Measurements from ENCODE around the gene IBTK. TPM values are rescaled to one million over a fixed set of nuclear protein-coding genes. Genes with fewer than 3 reads are reported as not detected.

The IBTK gene
- total RNA-seq, 2 experiments from 2014 or later = 26.8 to 27.7 TPM

DNA sequence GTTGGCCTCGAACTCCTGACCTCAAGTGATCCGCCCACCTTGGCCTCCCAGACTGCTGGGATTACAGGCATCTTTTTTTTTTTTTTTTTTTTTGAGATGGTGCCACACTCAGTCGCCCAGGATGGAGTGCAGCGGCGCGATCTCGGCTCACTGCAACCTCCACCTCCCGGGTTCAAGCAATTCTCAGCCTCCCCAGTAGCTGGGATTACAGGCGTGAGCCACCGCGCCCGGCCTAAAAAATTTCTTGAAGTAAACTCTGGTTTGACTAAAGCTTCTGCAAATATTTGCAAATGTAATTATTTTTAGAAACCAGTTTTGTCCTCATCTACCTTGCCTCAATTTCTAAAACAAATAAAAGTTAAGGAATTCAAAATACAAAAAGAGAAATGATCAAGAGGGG lies 1.2 kb downstream of the IBTK start:
- peaks cover 41% of the 10 kb centered on the region for H3K4me1 Mint-ChIP-seq (ENCODE audit: low read depth)
- peak; percentile 12 for DNase-seq
- CTCF ChIA-PET = interaction anchor here (1.9 kb wide), 1 partner anchor 10 kb away, joined by 4 read pairs; no protein-coding TSS in a partner anchor
- intact Hi-C loops (cut with micrococcal nuclease) = no loop called here
- H3K9me3 Mint-ChIP-seq = no peaks in the 10 kb centered on the region
- no peak for ATAC-seq
- peak overlapping the region; percentile 92 for H3K27ac Mint-ChIP-seq
- H3K36me3 Mint-ChIP-seq (ENCODE audit: low read depth) = peaks cover 18% of the 10 kb centered on the region
- H3K4me3 Mint-ChIP-seq = peak overlapping the region; percentile 97
- TF ChIP-seq, protein P1, sequence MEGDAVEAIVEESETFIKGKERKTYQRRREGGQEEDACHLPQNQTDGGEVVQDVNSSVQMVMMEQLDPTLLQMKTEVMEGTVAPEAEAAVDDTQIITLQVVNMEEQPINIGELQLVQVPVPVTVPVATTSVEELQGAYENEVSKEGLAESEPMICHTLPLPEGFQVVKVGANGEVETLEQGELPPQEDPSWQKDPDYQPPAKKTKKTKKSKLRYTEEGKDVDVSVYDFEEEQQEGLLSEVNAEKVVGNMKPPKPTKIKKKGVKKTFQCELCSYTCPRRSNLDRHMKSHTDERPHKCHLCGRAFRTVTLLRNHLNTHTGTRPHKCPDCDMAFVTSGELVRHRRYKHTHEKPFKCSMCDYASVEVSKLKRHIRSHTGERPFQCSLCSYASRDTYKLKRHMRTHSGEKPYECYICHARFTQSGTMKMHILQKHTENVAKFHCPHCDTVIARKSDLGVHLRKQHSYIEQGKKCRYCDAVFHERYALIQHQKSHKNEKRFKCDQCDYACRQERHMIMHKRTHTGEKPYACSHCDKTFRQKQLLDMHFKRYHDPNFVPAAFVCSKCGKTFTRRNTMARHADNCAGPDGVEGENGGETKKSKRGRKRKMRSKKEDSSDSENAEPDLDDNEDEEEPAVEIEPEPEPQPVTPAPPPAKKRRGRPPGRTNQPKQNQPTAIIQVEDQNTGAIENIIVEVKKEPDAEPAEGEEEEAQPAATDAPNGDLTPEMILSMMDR (IDR thresholded peaks at IDR 0.05) = no peak
- POLR2A ChIA-PET = interaction anchor here (0.6 to 1.0 kb wide), 2 partner anchors 28 to 845 kb away, joined by 3 read pairs; no protein-coding TSS in a partner anchor
- no peaks in the 10 kb centered on the region for H3K27me3 Mint-ChIP-seq

DNA sequence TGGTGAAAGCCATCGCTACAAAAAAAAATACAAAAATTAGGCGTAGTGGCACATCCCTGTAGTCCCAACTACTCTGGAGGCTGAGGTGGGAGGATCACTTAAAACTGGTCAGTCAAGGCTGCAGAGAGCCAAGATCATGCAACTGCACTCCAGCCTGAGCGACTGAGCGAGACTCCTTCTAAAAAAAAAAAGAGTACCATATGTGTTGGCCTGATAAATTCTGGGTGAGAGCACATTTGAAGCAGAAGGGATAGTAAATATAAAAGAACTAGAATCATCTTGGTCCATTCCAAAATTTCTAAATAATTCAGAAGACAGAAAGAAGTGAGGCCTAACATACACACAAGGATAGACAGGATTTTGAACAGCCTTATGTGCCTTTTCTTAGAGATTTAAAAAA lies 2.2 kb downstream of the IBTK start:
- ATAC-seq (no peak), DNase-seq (no peak)
- intact Hi-C loops (cut with micrococcal nuclease) = no loop called here
- ChIA-PET CTCF (no interaction called here), POLR2A (no interaction called here)
- peaks cover 25% of the 10 kb centered on the region for H3K36me3 Mint-ChIP-seq (ENCODE audit: low read depth)
- no peaks in the 10 kb centered on the region for H3K9me3 Mint-ChIP-seq
- TF ChIP-seq, protein P1 (IDR thresholded peaks at IDR 0.05) = no peak
- no peak overlapping the region for H3K27ac Mint-ChIP-seq
- H3K4me1 Mint-ChIP-seq (ENCODE audit: low read depth) = peaks cover 46% of the 10 kb centered on the region
- peak overlapping the region; percentile 97 for H3K4me3 Mint-ChIP-seq
- no peaks in the 10 kb centered on the region for H3K27me3 Mint-ChIP-seq

DNA sequence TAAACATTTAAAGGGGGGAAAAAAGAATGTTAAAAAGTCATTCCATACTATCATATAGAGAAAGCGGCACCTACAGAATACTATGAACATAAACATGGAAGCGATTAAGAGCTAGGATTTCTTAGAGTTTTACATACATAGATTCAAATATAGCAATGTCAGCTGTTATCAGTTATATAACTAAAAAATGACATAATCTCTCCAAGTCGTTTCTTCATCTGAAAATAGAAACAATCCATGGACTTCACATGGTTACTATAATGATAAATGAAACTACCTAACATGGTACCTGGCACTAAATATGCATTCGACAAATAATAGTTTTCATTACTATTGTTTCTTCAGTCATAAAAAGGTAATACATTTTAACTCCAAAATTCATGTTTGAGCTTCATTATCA lies 3.7 kb downstream of the IBTK start:
- DNase-seq (no peak), ATAC-seq (no peak)
- ChIA-PET CTCF (no interaction called here), POLR2A (no interaction called here)
- peaks cover 32% of the 10 kb centered on the region for H3K36me3 Mint-ChIP-seq (ENCODE audit: low read depth)
- intact Hi-C loops (cut with micrococcal nuclease) = no loop called here
- no peaks in the 10 kb centered on the region for H3K9me3 Mint-ChIP-seq
- no peak overlapping the region for H3K4me3 Mint-ChIP-seq
- H3K27ac Mint-ChIP-seq = no peak overlapping the region
- TF ChIP-seq, protein P1 (IDR thresholded peaks at IDR 0.05) = no peak
- no peaks in the 10 kb centered on the region for H3K27me3 Mint-ChIP-seq
- peaks cover 52% of the 10 kb centered on the region for H3K4me1 Mint-ChIP-seq (ENCODE audit: low read depth)

DNA sequence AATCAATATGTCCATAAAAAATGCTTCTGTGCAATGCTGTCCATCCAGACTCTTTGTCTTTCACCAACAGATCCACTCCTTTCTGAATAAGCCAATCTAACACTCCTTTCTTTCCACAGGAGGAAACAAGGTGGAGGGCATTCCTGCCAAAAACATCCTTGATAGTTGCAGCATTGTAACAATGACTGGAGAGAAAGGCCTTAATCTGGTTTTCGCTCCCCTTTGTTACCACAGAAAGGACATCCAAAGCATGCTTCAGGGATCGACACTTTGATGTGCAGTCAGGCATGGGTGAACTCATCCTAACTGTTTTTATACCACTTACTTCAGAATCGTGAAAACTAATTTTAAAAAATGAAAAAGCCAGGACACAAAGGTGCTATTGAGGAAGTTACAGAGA lies 7.4 kb downstream of the IBTK start:
- Mint-ChIP-seq H3K27ac (no peak overlapping the region), H3K4me1 (ENCODE audit: low read depth) (peaks cover 46% of the 10 kb centered on the region), H3K27me3 (no peaks in the 10 kb centered on the region), H3K36me3 (ENCODE audit: low read depth) (peaks cover 38% of the 10 kb centered on the region), H3K9me3 (no peaks in the 10 kb centered on the region), H3K4me3 (no peak overlapping the region)
- ATAC-seq (no peak), DNase-seq (no peak)
- ChIA-PET POLR2A (no interaction called here), CTCF (interaction anchor here (0.9 kb wide), 1 partner anchor 818 kb away, joined by 3 read pairs; no protein-coding TSS in a partner anchor)
- TF ChIP-seq, protein P1 (IDR thresholded peaks at IDR 0.05) = no peak
- intact Hi-C loops (cut with micrococcal nuclease) = no loop called here

DNA sequence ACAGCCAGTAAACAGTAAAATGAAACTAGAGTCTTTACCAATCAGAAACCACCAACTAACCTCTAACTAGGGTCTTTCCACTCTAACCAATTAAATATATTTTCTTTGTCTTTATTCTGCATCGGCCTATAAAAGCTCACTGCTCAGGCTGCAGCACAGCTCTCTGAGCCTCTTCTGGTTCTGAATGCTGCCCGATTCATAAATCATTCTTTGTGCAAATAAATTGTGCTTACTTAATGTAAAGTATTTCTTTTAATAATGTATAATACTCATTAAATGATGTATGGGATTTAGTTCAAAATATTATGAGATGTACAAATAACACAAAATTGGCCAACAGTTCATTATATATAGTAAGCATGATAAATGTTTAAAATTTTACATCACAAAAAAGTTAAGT lies 7.9 kb downstream of the IBTK start:
- POLR2A ChIA-PET = no interaction called here
- TF ChIP-seq, protein P1 (IDR thresholded peaks at IDR 0.05) = no peak
- intact Hi-C loops (cut with micrococcal nuclease) = no loop called here
- Mint-ChIP-seq H3K4me1 (ENCODE audit: low read depth) (peaks cover 40% of the 10 kb centered on the region), H3K27ac (no peak overlapping the region), H3K27me3 (no peaks in the 10 kb centered on the region), H3K9me3 (no peaks in the 10 kb centered on the region), H3K36me3 (ENCODE audit: low read depth) (peaks cover 40% of the 10 kb centered on the region), H3K4me3 (no peak overlapping the region)
- ATAC-seq = no peak
- CTCF ChIA-PET = no interaction called here
- no peak for DNase-seq
